Neutrophil (primary cell): ENCODE measurements around the gene ABTB2.

ENCODE experiments used
- H3K27ac ChIP-seq: fragments of 200-600 bp; sonication (generic); 2 replicates; pipeline ENCODE4 v1.5.1; 2016; ENCODE audit warnings: mild to moderate bottlenecking, moderate library complexity
- H3K27me3 ChIP-seq: fragments of 200-600 bp; sonication (generic); 2 replicates; pipeline ENCODE4 v1.6.0; 2016; ENCODE audit warnings: mild to moderate bottlenecking
- H3K36me3 ChIP-seq: fragments of 200-600 bp; sonication (generic); 2 replicates; pipeline ENCODE4 v1.5.1; 2017
- H3K4me1 ChIP-seq, 2 experiments: fragments of 200-600 bp in 1 of 2; sonication (generic) in 1 of 2; 1 replicate in 1 of 2; 2 replicates in 1 of 2; pipeline versions ENCODE4 v1.5.1 to v1.6.1; 2013 to 2016; ENCODE audit warnings: low read depth in 1 of 2, low read length in 1 of 2, mild to moderate bottlenecking in 1 of 2, moderate library complexity in 1 of 2; ENCODE audit not compliant: control insufficient read depth in 1 of 2, insufficient read depth in 1 of 2
- H3K4me3 ChIP-seq, 2 experiments: fragments of 200-600 bp in 1 of 2; sonication (generic) in 1 of 2; 1 replicate in 1 of 2; 2 replicates in 1 of 2; pipeline ENCODE4 v1.5.1; 2013 to 2016; ENCODE audit warnings: low read depth in 1 of 2, low read length in 1 of 2, mild to moderate bottlenecking in 1 of 2, moderate library complexity in 1 of 2
- H3K9me3 ChIP-seq: fragments of 200-600 bp; sonication (generic); 2 replicates; pipeline ENCODE4 v1.5.1; 2016
- TF ChIP-seq, protein P1 (sequence below): fragments of 200-600 bp; sonication (generic); IDR thresholded peaks from 2 replicates; pipeline ENCODE4 v1.5.1; 2016; ENCODE audit warnings: antibody characterized with exemption

Gene ABTB2

DNA sequence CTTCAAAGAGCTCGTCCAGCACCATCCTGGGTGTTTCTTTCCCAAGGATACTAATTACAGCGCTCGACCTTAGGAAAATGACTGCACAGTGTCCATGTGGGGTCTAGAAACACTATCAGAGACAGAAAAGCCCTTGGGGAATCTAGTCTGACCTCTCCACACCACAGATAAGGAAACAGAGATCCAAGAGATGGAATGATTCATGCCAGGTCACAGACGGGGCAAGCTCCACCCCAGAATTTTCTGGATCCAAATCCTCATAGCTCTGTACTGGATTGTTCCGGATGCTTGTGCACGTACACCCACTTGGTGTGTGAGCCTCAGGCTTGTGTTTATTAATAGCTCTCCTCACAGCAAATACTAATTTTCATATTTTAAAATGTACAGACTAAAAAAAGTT lies 11.3 kb downstream of the ABTB2 start:
- Histone ChIP-seq H3K4me1 (peaks cover 23 to 25% of the 10 kb centered on the region in 2 experiments), H3K36me3 (no peaks in the 10 kb centered on the region), H3K9me3 (no peaks in the 10 kb centered on the region), H3K27me3 (no peaks in the 10 kb centered on the region), H3K4me3 (no peak overlapping the region), H3K27ac (no peak overlapping the region)
- TF ChIP-seq, protein P1, sequence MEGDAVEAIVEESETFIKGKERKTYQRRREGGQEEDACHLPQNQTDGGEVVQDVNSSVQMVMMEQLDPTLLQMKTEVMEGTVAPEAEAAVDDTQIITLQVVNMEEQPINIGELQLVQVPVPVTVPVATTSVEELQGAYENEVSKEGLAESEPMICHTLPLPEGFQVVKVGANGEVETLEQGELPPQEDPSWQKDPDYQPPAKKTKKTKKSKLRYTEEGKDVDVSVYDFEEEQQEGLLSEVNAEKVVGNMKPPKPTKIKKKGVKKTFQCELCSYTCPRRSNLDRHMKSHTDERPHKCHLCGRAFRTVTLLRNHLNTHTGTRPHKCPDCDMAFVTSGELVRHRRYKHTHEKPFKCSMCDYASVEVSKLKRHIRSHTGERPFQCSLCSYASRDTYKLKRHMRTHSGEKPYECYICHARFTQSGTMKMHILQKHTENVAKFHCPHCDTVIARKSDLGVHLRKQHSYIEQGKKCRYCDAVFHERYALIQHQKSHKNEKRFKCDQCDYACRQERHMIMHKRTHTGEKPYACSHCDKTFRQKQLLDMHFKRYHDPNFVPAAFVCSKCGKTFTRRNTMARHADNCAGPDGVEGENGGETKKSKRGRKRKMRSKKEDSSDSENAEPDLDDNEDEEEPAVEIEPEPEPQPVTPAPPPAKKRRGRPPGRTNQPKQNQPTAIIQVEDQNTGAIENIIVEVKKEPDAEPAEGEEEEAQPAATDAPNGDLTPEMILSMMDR, result no peak

DNA sequence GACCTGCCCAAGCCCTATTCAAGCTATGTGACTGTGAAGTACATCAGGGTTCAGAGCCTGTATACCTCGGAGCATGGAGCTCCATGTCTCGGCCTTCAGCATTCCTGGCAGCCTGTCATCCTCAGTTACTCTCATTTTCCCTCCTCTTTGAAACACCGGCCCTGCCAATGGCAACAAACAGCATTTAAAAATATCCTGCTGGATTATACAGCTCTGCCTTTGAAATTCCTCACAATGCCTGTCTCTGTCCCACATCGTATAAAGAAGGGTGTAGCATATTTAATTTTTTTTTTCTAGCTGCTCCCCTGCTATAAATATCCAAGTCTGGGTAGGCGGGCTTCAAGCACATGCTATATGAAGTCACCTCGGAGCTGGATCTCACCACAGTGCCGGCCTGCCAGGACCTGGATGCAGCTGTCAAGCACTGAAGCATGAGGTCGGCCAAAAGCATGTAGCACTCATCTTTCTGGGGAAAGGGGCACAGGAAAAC lies 11.8 kb downstream of the ABTB2 start:
- Histone ChIP-seq H3K4me3 (no peak overlapping the region), H3K36me3 (no peaks in the 10 kb centered on the region), H3K27ac (no peak overlapping the region), H3K9me3 (no peaks in the 10 kb centered on the region), H3K27me3 (no peaks in the 10 kb centered on the region), H3K4me1 (peaks cover 20 to 26% of the 10 kb centered on the region in 2 experiments)
- TF ChIP-seq, protein P1, result no peak

DNA sequence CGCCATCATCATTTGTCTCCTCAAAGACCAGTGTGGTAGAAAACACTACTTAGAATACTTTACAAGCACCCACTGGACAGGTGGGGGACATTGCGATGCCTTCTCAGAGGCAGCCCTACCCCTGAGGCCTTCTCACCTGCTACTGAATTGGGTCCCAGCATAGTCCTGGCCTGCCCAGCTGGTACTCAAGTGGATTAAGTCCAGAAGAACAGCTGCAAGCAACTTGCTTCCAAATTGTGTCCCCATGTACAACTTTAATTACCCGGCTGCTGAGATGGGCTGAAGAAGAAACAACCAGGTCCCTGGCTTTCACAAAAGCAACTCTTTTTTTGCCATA lies 12.3 kb downstream of the ABTB2 start:
- Histone ChIP-seq H3K36me3 (no peaks in the 10 kb centered on the region), H3K27ac (no peak overlapping the region), H3K27me3 (no peaks in the 10 kb centered on the region), H3K9me3 (no peaks in the 10 kb centered on the region), H3K4me3 (no peak overlapping the region), H3K4me1 (peaks cover 24 to 31% of the 10 kb centered on the region in 2 experiments)
- TF ChIP-seq, protein P1, result no peak

DNA sequence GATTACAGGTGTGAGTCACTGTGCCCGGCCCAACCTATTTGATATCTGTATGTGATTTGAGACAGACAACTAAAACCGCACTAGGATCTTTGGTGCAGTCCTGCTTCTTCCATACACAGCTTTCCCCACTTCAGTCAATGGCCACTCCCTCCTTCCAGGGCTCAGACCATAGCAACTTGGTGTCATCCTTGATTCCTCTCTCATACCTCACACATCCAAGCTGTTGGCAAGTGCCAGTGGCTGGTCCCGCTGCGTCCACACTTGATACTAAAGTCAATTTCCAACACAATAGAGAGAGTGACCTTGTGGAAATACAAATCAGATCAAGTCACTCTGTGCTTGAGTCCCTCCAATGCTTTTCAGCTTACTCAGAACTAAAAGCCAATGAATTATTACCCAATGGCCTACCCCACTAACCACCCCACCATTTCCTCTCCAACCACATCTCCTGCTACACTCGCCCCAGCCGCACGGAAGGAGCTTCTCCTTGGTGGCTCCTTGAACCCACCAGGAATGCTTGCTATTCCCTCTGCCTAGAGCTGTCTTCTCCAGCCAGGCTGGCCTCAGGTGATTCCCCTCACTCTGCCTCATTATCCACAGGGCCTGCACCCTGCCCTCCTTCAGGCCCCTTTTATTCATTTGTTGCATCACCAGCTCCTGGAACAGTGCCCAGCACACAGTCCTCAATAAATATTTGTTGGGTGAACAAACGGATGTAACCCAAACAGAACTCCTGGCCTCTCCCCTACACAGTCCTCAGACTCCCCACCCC lies 12.9 kb downstream of the ABTB2 start:
- no peaks in the 10 kb centered on the region for H3K36me3 ChIP-seq
- no peaks in the 10 kb centered on the region for H3K27me3 ChIP-seq
- H3K9me3 ChIP-seq, result no peaks in the 10 kb centered on the region
- H3K27ac ChIP-seq, result no peak overlapping the region
- peaks cover 30 to 36% of the 10 kb centered on the region in 2 experiments for H3K4me1 ChIP-seq
- no peak overlapping the region for H3K4me3 ChIP-seq
- TF ChIP-seq, protein P1, result no peak

DNA sequence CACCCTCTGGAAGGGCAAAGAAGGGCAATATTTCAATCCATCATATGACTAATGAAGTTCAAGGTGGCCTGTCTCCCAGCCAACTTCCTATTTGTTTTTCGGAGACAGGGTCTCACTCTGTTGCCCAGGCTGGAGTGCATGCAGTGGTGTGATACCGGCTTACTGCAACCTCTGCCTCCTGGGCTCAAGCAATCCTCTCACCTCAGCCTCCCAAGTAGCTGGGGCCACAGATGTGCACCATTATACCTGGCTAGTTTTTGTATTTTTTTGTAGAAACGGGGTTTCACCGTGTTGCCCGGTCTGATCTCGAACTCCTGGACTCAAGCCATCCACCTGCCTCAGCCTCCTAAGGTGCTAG lies 13.4 kb downstream of the ABTB2 start:
- H3K4me1 ChIP-seq, result peaks cover 36 to 42% of the 10 kb centered on the region in 2 experiments
- H3K4me3 ChIP-seq, result no peak overlapping the region
- H3K27ac ChIP-seq, result no peak overlapping the region
- TF ChIP-seq, protein P1, result no peak
- H3K27me3 ChIP-seq, result no peaks in the 10 kb centered on the region
- H3K9me3 ChIP-seq, result no peaks in the 10 kb centered on the region
- H3K36me3 ChIP-seq, result no peaks in the 10 kb centered on the region
